K562 (cell line): ENCODE measurements around the gene TNFSF9. TPM values are rescaled to one million over a fixed set of nuclear protein-coding genes. Genes with fewer than 3 reads are reported as not detected.
A peak's percentile ranks its signal among the peaks of the same experiment; 100 is the strongest.

ENCODE experiments used
- E2F3 ChIP-seq: fragments of 250-450 bp; sonication (Bioruptor Pico); IDR thresholded peaks from 2 replicates; pipeline ENCODE4 v1.4.0; 2020; ENCODE audit warnings: mild to moderate bottlenecking
- FOXP1 ChIP-seq: sonication (generic); formaldehyde crosslinking; IDR thresholded peaks from 2 replicates; pipeline ENCODE4 v1.8.0; 2022; ENCODE audit warnings: mild to moderate bottlenecking, missing genetic modification reagents
- NONO ChIP-seq, 2 experiments: fragments of 200-400 bp in 1 of 2; fragments of 450-650 bp in 1 of 2; formaldehyde crosslinking in 1 of 2; IDR thresholded peaks; 2 replicates each; pipeline ENCODE4 v1.6.1; 2017; ENCODE audit warnings: low read depth in 2 of 2, mild to moderate bottlenecking in 2 of 2, moderate library complexity in 2 of 2, low read length in 1 of 2
- NR2C2 ChIP-seq, 2 experiments: fragments of 200-800 bp in 1 of 2; sonication (Bioruptor generic) in 1 of 2; sonication (generic) in 1 of 2; formaldehyde crosslinking in 1 of 2; IDR thresholded peaks; 2 replicates each; pipeline versions ENCODE4 v1.6.1 to v1.8.0; 2016 to 2022; ENCODE audit warnings: mild to moderate bottlenecking in 1 of 2, missing compliant biosample characterization in 1 of 2, missing genetic modification characterization in 1 of 2, missing genetic modification reagents in 1 of 2
- RBM25 ChIP-seq: fragments of 200-400 bp; formaldehyde crosslinking; IDR thresholded peaks from 2 replicates; pipeline ENCODE4 v1.6.1; 2018; ENCODE audit warnings: low read length, low read depth, moderate library complexity; ENCODE audit not compliant: severe bottlenecking
- SMARCC2 ChIP-seq: fragments of 450-650 bp; IDR thresholded peaks from 2 replicates; pipeline ENCODE4 v1.6.1; 2017; ENCODE audit warnings: antibody characterized with exemption, moderate library complexity, mild to moderate bottlenecking, low read depth
- ZNF445 ChIP-seq: fragments of 250-450 bp; sonication (Bioruptor Pico); IDR thresholded peaks from 2 replicates; pipeline ENCODE4 v1.4.0; 2020; ENCODE audit warnings: low read depth, mild to moderate bottlenecking, moderate library complexity
- ZNF696 ChIP-seq: fragments of 250-450 bp; sonication (Bioruptor Pico); conservative IDR thresholded peaks from 2 replicates; pipeline ENCODE4 v1.4.0; 2020; ENCODE audit warnings: mild to moderate bottlenecking, moderate library complexity
- ZNF79 ChIP-seq: fragments of 250-450 bp; sonication (Bioruptor Pico); IDR thresholded peaks from 2 replicates; pipeline ENCODE4 v1.4.0; 2020; ENCODE audit warnings: low read depth, mild to moderate bottlenecking, moderate library complexity
- polyA plus RNA-seq, 8 experiments: library from polyadenylated mRNA; depleted of rRNA in 4 of 8; stranded (reverse) in 5 of 8; unstranded in 3 of 8; fragments of >200 nt; fragmentation: Nextera tagmentation in 2 of 8; fragmentation: Illumina TruSeq in 1 of 8; extraction: Ambion mirVana in 2 of 8; extraction: Trizol in 1 of 8; gene quantifications; 2 replicates each; pipeline versions ENCODE4 v1.2.1 to v1.2.3, GENCODE V29; 2011 to 2014; ENCODE audit warnings: inconsistent platforms in 1 of 8, missing spikeins in 1 of 8
- total RNA-seq, 7 experiments: library from RNA; depleted of rRNA in 6 of 7; stranded (reverse); fragments of >200 nt in 6 of 7; fragmentation: Illumina TruSeq in 2 of 7; extraction: Trizol in 2 of 7; gene quantifications; 2 replicates each; pipeline versions ENCODE4 v1.2.1 to v1.2.3, GENCODE V29; 2011 to 2021; ENCODE audit warnings: low replicate concordance in 1 of 7
- TF ChIP-seq, protein P1 (sequence below): fragments of 450-650 bp; IDR thresholded peaks from 2 replicates; pipeline ENCODE4 v1.7.1; 2018; ENCODE audit warnings: mild to moderate bottlenecking, low read depth; ENCODE audit not compliant: partially characterized antibody
- TF ChIP-seq, protein P2 (sequence below): IDR thresholded peaks from 2 replicates; pipeline ENCODE4 v1.6.1; 2011; ENCODE audit warnings: borderline replicate concordance, low read depth, mild to moderate bottlenecking, moderate library complexity, low read length; ENCODE audit not compliant: insufficient read depth, poor library complexity, severe bottlenecking
- TF ChIP-seq, protein P3 (sequence below), 2 experiments: IDR thresholded peaks; 2 replicates each; pipeline ENCODE4 v1.6.1; 2012; ENCODE audit warnings: improper control_type of control experiment in 2 of 2, low read depth in 2 of 2, low read length in 2 of 2, borderline replicate concordance in 1 of 2
- TF ChIP-seq, protein P4 (sequence below): fragments of 450-650 bp; IDR thresholded peaks from 2 replicates; pipeline ENCODE4 v1.6.1; 2016; ENCODE audit warnings: borderline replicate concordance
- TF ChIP-seq, protein P5 (sequence below), 2 experiments: IDR thresholded peaks; 2 replicates each; pipeline ENCODE4 v1.6.1; 2011; ENCODE audit warnings: borderline replicate concordance in 1 of 2, control low read depth in 1 of 2, low read depth in 1 of 2, low read length in 1 of 2, mild to moderate bottlenecking in 1 of 2, mixed read lengths in 1 of 2, moderate library complexity in 1 of 2; ENCODE audit not compliant: insufficient read depth in 1 of 2, insufficient read length in 1 of 2, poor library complexity in 1 of 2, severe bottlenecking in 1 of 2; ENCODE audit errors: extremely low read depth in 1 of 2

The TNFSF9 gene
- total and polyA plus RNA-seq, 9 of the 15 experiments (the other 6 are each of a cell fraction or from before 2014, with no cell fraction given), result 1.4 to 17.9 (median 6.5) TPM

DNA sequence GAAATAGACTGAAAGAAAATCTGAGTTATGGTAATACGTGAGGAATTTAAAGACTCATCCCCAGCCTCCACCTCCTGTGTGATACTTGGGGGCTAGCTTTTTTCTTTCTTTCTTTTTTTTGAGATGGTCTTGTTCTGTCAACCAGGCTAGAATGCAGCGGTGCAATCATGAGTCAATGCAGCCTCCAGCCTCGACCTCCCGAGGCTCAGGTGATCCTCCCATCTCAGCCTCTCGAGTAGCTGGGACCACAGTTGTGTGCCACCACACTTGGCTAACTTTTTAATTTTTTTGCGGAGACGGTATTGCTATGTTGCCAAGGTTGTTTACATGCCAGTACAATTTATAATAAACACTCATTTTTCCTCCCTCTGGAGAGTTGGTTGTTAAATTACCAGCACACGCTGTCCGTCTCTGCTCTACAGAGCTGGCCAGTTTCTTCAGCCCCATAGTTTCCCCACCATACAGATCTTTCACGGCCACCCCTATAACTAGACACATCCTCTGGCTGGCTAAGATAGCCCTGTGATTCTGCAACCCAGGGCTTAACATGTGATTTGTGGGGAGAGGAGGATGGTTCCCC is 4.8 kb downstream of the TNFSF9 start (continued):
- TF ChIP-seq, protein P1, sequence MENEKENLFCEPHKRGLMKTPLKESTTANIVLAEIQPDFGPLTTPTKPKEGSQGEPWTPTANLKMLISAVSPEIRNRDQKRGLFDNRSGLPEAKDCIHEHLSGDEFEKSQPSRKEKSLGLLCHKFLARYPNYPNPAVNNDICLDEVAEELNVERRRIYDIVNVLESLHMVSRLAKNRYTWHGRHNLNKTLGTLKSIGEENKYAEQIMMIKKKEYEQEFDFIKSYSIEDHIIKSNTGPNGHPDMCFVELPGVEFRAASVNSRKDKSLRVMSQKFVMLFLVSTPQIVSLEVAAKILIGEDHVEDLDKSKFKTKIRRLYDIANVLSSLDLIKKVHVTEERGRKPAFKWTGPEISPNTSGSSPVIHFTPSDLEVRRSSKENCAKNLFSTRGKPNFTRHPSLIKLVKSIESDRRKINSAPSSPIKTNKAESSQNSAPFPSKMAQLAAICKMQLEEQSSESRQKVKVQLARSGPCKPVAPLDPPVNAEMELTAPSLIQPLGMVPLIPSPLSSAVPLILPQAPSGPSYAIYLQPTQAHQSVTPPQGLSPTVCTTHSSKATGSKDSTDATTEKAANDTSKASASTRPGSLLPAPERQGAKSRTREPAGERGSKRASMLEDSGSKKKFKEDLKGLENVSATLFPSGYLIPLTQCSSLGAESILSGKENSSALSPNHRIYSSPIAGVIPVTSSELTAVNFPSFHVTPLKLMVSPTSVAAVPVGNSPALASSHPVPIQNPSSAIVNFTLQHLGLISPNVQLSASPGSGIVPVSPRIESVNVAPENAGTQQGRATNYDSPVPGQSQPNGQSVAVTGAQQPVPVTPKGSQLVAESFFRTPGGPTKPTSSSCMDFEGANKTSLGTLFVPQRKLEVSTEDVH, result no peak
- TF ChIP-seq E2F3 (CRISPR knock-in tag) (no peak), ZNF445 (CRISPR knock-in tag) (no peak), NONO (IDR thresholded peaks at IDR 0.05; ENCODE audit: low read depth in 2 of 2, low read length in 1 of 2) (no peak), ZNF79 (CRISPR knock-in tag) (no peak), RBM25 (peak; percentile 12), FOXP1 (CRISPR knock-in tag) (no peak), ZNF696 (no peak), SMARCC2 (no peak), NR2C2 (CRISPR knock-in tag; IDR thresholded peaks at IDR 0.05) (no peak), NR2C2 (tag; IDR thresholded peaks at IDR 0.05) (no peak)
- TF ChIP-seq, protein P2, sequence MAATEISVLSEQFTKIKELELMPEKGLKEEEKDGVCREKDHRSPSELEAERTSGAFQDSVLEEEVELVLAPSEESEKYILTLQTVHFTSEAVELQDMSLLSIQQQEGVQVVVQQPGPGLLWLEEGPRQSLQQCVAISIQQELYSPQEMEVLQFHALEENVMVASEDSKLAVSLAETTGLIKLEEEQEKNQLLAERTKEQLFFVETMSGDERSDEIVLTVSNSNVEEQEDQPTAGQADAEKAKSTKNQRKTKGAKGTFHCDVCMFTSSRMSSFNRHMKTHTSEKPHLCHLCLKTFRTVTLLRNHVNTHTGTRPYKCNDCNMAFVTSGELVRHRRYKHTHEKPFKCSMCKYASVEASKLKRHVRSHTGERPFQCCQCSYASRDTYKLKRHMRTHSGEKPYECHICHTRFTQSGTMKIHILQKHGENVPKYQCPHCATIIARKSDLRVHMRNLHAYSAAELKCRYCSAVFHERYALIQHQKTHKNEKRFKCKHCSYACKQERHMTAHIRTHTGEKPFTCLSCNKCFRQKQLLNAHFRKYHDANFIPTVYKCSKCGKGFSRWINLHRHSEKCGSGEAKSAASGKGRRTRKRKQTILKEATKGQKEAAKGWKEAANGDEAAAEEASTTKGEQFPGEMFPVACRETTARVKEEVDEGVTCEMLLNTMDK, result no peak
- TF ChIP-seq, protein P3, sequence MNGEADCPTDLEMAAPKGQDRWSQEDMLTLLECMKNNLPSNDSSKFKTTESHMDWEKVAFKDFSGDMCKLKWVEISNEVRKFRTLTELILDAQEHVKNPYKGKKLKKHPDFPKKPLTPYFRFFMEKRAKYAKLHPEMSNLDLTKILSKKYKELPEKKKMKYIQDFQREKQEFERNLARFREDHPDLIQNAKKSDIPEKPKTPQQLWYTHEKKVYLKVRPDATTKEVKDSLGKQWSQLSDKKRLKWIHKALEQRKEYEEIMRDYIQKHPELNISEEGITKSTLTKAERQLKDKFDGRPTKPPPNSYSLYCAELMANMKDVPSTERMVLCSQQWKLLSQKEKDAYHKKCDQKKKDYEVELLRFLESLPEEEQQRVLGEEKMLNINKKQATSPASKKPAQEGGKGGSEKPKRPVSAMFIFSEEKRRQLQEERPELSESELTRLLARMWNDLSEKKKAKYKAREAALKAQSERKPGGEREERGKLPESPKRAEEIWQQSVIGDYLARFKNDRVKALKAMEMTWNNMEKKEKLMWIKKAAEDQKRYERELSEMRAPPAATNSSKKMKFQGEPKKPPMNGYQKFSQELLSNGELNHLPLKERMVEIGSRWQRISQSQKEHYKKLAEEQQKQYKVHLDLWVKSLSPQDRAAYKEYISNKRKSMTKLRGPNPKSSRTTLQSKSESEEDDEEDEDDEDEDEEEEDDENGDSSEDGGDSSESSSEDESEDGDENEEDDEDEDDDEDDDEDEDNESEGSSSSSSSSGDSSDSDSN (IDR thresholded peaks at IDR 0.05; ENCODE audit: borderline replicate concordance in 1 of 2, low read depth in 2 of 2, low read length in 2 of 2), result no peak
- TF ChIP-seq, protein P4, sequence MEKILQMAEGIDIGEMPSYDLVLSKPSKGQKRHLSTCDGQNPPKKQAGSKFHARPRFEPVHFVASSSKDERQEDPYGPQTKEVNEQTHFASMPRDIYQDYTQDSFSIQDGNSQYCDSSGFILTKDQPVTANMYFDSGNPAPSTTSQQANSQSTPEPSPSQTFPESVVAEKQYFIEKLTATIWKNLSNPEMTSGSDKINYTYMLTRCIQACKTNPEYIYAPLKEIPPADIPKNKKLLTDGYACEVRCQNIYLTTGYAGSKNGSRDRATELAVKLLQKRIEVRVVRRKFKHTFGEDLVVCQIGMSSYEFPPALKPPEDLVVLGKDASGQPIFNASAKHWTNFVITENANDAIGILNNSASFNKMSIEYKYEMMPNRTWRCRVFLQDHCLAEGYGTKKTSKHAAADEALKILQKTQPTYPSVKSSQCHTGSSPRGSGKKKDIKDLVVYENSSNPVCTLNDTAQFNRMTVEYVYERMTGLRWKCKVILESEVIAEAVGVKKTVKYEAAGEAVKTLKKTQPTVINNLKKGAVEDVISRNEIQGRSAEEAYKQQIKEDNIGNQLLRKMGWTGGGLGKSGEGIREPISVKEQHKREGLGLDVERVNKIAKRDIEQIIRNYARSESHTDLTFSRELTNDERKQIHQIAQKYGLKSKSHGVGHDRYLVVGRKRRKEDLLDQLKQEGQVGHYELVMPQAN, result no peak
- TF ChIP-seq, protein P5, sequence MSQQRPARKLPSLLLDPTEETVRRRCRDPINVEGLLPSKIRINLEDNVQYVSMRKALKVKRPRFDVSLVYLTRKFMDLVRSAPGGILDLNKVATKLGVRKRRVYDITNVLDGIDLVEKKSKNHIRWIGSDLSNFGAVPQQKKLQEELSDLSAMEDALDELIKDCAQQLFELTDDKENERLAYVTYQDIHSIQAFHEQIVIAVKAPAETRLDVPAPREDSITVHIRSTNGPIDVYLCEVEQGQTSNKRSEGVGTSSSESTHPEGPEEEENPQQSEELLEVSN (IDR thresholded peaks at IDR 0.05; ENCODE audit: borderline replicate concordance in 1 of 2, extremely low read depth in 1 of 2, insufficient read depth in 1 of 2, insufficient read length in 1 of 2, low read depth in 1 of 2, low read length in 1 of 2, poor library complexity in 1 of 2, severe bottlenecking in 1 of 2), result peak in 1 of 2 experiments; percentile 8
